Activated CD4-positive, CD25-positive, alpha-beta regulatory T cell (primary cell): ENCODE data around the gene SLC9A8.
"Not testable (repeated sequence)": the region's sequence is repeated elsewhere in the genome, so short reads cannot be mapped to it uniquely, and the experiment has no call there.

Source experiments
- DNase-seq, 4 experiments: peaks; one replicate each; lab custom pipeline; 2025; lab: John Stamatoyannopoulos, UW

SLC9A8 gene

GRCh38 chr20:49851231-49851705, 38.6 kb downstream of the SLC9A8 start:
- DNase-seq, result no peak

DNA sequence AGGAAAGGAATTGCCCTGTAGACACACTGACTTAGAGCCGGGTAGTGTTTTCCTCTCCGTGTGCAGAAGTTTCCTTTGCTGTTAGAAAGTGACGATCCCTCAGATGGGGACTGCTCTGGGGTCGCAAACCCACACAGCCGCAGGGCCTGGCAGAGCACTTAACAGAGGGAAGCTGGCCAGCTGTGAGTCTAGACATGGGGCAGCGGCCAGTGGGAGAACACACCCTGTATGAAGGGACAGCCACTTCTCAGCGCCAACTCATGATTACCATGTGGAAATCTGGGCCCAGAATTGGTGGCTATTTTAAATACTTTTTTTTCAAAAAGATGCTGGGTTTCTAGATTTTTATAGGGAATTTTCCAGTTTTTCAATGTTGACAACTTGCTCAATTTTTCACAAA, 39.4 kb downstream of the SLC9A8 start:
- DNase-seq, result no peak

- no peak for DNase-seq
Measured at GRCh38 chr20:49852522-49853080, 40.0 kb downstream of the SLC9A8 start.

GRCh38 chr20:49853640-49854039, 41.0 kb downstream of the SLC9A8 start:
- DNase-seq, result no peak

- DNase-seq, result no peak
Measured at GRCh38 chr20:49854190-49854875, 41.7 kb downstream of the SLC9A8 start.

DNA sequence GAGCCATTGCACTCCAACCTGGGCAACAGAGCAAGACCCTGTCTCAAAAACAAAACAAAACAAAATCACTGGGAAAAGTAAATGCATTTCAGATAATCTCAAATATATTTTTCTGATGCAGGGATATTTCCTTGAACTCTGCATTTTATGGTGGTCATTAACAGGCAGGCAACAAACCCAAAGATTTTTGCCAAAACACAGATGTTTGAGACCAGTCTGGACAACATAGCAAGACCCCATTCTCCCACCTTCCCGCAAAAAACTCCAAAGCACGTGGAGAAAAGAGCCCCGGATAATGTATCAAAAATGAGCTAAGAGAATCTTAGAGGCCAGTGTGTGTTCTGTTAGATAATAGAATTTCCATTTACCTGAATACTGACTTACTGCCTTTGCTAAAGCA, 44.3 kb downstream of the SLC9A8 start:
- no peak for DNase-seq

GRCh38 chr20:49858076-49858585, 45.5 kb downstream of the SLC9A8 start:
- DNase-seq, result no peak

DNA sequence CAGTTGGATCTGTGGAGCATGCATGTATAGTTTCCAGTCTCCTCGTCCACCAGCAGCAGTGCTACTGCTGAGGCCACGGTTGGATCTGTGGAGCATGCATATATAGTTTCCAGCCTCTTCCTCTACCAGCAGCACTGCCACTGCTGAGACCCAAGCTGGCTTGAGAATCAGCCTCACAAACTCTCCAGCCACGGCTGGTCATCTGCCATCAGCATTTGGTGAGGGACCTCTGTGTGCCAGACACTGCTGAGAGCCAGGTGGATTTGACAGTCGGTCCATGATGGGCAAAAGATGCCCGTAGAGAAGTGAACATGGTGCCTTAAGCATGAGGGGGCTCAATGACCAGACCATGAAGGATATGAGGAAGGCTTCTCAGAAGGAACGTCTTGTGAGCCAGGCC, 46.4 kb downstream of the SLC9A8 start:
- no peak for DNase-seq

GRCh38 chr20:49859807-49860206, 47.2 kb downstream of the SLC9A8 start:
- no peak for DNase-seq

GRCh38 chr20:49861232-49861631, 48.6 kb downstream of the SLC9A8 start:
- not testable (repeated sequence) for DNase-seq

GRCh38 chr20:49862607-49863200, 50.1 kb downstream of the SLC9A8 start:
- no peak for DNase-seq

DNA sequence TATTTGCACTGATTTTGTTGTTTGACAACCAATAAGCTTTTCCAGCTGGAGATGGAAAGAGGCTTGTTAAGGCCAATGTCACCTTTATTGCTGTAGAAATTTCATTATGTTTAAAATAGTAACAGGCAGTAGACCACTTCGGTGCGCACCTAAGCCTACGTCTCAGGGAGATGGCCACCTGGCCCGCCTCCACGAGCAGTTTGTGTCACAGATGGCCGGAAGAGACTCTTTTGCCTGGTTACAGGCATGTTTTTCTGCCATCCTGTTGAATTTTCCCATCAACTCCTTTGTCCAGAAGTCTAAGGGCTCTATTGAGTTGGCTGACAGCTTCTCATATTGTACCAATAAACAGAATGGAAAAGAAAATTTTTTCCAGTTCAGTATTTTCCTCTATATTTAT, 51.0 kb downstream of the SLC9A8 start:
- no peak for DNase-seq

DNA sequence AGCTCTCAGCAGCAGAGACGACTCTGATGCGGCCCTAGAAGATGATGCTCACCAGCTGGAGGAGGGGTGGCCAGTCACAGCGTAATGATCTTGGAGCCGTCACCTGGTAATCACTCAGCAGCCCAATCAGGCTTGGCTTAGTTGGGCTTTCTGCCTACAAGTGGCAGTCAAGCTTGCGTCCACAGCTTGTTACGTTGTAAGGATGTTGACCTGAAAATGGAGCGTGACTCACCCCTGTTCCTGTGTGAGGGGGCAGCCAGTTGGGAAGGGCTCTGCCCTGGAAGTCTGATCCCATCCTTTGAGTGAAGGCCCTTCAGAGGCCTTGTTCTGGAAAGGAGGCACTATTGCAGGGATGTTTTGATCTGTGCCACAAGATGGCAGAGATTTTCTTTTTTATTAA, 52.9 kb downstream of the SLC9A8 start:
- no peak for DNase-seq

- DNase-seq, result no peak
Measured at GRCh38 chr20:49866051-49866450, 53.4 kb downstream of the SLC9A8 start.

- no peak for DNase-seq
Measured at GRCh38 chr20:49867453-49868215, 55.0 kb downstream of the SLC9A8 start.

DNA sequence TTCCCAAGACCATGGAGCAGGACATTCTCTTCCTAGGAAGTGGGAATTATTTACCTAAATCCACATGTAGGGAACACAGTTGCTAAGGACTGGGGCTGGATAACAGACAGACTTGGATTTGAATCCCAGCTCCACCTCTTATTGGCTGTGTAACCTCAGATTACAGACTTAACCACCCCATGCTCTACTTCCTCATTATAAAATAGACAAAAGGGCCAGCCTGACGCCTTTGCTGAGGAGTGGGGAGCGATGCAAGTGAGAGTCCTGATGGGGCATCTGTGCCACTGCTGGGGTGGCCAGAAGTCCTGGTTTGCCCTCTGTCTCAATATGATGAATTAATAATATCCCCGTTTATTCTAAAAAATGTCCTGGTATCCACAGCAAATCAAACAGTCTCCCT, 55.9 kb downstream of the SLC9A8 start:
- no peak for DNase-seq

- no peak for DNase-seq
Measured at GRCh38 chr20:49868964-49869363, 56.3 kb downstream of the SLC9A8 start.

- DNase-seq, result no peak
Measured at GRCh38 chr20:49870261-49870660, 57.6 kb downstream of the SLC9A8 start.

- no peak for DNase-seq
Measured at GRCh38 chr20:49871391-49871948, 58.8 kb downstream of the SLC9A8 start.

DNA sequence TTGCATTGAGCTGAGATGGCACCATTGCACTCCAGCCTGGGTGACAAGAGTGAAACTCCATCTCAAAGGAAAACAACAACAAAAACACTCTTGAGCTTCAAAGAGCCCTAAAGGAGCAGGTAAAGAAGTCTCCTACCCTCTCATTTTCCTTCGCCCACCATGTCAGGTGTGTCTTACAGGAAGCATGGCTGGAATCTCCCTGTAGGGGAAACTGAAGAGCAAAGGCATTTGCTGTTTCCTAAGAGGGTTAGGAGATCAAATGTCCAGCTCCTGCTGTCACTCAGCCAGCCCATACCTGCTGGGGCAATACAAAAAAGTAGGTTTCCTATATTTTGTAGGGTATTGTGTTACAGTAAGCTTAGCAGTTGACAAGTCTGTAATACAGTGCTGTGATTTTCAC, 59.4 kb downstream of the SLC9A8 start:
- no peak for DNase-seq

DNA sequence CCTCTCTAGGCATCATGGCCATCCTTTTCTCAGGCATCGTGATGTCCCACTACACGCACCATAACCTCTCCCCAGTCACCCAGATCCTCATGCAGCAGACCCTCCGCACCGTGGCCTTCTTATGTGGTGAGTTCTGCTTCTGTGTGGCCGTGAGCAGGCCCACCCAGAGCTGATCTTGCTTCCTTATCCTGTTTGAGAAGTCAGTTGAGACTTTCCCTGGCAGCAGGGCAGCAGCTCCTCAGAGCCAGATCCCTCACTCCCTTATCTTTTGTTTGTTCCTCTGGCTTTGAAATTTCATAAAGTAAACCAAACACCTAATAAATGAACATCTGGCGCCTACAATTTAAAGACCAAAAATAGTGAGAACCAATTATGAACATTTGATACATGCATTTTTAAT, 62.1 kb downstream of the SLC9A8 start:
- DNase-seq, result no peak

DNA sequence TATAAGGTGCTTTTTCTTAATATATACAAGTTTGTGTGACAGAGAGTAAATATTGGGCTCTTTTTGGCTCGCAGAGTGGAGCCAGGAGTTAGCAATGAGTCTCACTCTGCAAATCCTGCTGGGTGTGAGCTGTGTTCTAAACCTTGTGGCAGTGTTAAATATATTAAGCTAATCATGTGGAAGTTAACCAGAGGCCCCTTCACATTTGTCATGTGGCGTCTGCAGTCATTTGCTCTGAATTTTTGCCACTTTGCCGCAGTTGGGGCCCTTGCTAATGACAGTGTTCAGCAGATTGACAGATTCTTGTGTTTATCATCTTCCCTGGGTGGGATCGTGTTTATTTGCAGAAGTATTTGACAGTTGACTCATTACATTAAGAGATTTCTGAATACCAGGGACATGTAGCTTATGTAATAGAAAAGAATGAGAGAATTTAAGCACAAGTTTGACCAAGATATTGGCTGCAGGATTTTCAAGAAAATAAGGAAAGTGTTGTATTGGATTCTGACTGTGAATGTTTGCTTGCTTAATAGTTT, 64.8 kb downstream of the SLC9A8 start:
- no peak for DNase-seq
